SK-N-MC (cell line): ENCODE measurements around the gene TANC1.

Experiments used
- DNase-seq: peaks from one replicate; pipeline ENCODE4 v3.0.0-alpha.2; 2011; ENCODE audit warnings: low read depth, low spot score
- H3K27ac ChIP-seq: fragments of 200-600 bp; sonication (generic); 2 replicates; pipeline ENCODE4 v1.5.1; 2016; ENCODE audit warnings: mixed run types
- H3K36me3 ChIP-seq: fragments of 200-600 bp; sonication (generic); 2 replicates; pipeline ENCODE4 v1.6.1; 2017; ENCODE audit warnings: antibody characterized with exemption, low read length, mixed read lengths; ENCODE audit not compliant: insufficient read depth
- H3K4me3 ChIP-seq: fragments of 200-600 bp; sonication (generic); 2 replicates; pipeline ENCODE4 v1.5.1; 2016
- H3K9ac ChIP-seq: fragments of 200-600 bp; sonication (generic); 2 replicates; pipeline ENCODE4 v1.8.0; 2017; ENCODE audit warnings: mixed run types, mixed read lengths; ENCODE audit not compliant: insufficient read length
- H3K9me3 ChIP-seq: fragments of 200-600 bp; sonication (generic); 2 replicates; pipeline ENCODE4 v1.6.1; 2017; ENCODE audit warnings: low read depth, mild to moderate bottlenecking, antibody characterized with exemption, low read length, moderate library complexity, mixed read lengths
- EZH2 ChIP-seq: fragments of 200-600 bp; sonication (generic); IDR thresholded peaks from one replicate; pipeline ENCODE4 v1.6.1; 2017; ENCODE audit warnings: antibody characterized with exemption
- FOXP2 ChIP-seq: optimal IDR thresholded peaks from 2 replicates; pipeline ENCODE3; 2011; ENCODE audit warnings: mild to moderate bottlenecking, moderate library complexity; ENCODE audit not compliant: insufficient read depth; ENCODE audit errors: extremely low read length, control extremely low read depth
- POLR2AphosphoS5 ChIP-seq: IDR thresholded peaks from 2 replicates; pipeline ENCODE4 v1.6.1; 2012; ENCODE audit warnings: mild to moderate bottlenecking, low read depth, low read length, borderline replicate concordance

TANC1 gene

GRCh38 chr2:159084384-159085370, 116.2 kb downstream of the TANC1 start:
- TF ChIP-seq POLR2AphosphoS5 (no peak), FOXP2 (no peak), EZH2 (no peak)
- no peak overlapping the region for H3K4me3 ChIP-seq
- no peak for DNase-seq
- H3K9ac ChIP-seq, result no peak overlapping the region
- H3K36me3 ChIP-seq, result no peaks in the 10 kb centered on the region
- H3K9me3 ChIP-seq, result no peaks in the 10 kb centered on the region
- H3K27ac ChIP-seq, result no peak overlapping the region

- Histone ChIP-seq H3K36me3 (no peaks in the 10 kb centered on the region), H3K27ac (no peak overlapping the region), H3K9ac (no peak overlapping the region), H3K9me3 (no peaks in the 10 kb centered on the region), H3K4me3 (no peak overlapping the region)
- TF ChIP-seq EZH2 (no peak), POLR2AphosphoS5 (no peak), FOXP2 (no peak)
- DNase-seq, result no peak
These were observed 117.9 kb downstream of the TANC1 start for GRCh38 chr2:159086342-159086741.

GRCh38 chr2:159086826-159087225, 118.4 kb downstream of the TANC1 start:
- DNase-seq, result no peak
- Histone ChIP-seq H3K36me3 (no peaks in the 10 kb centered on the region), H3K27ac (peak overlapping the region; percentile 21; the same call in 1 of the 2 replicates), H3K9me3 (no peaks in the 10 kb centered on the region), H3K4me3 (no peak overlapping the region), H3K9ac (no peak overlapping the region)
- no peak for TF ChIP-seq POLR2AphosphoS5
- TF ChIP-seq FOXP2, result no peak
- no peak for TF ChIP-seq EZH2

- TF ChIP-seq EZH2 (no peak), POLR2AphosphoS5 (no peak), FOXP2 (no peak)
- Histone ChIP-seq H3K36me3 (no peaks in the 10 kb centered on the region), H3K27ac (no peak overlapping the region), H3K9me3 (no peaks in the 10 kb centered on the region), H3K4me3 (no peak overlapping the region), H3K9ac (no peak overlapping the region)
- no peak for DNase-seq
These were observed 120.5 kb downstream of the TANC1 start for GRCh38 chr2:159088906-159089305.

- Histone ChIP-seq H3K9ac (no peak overlapping the region), H3K9me3 (no peaks in the 10 kb centered on the region), H3K27ac (no peak overlapping the region), H3K36me3 (no peaks in the 10 kb centered on the region), H3K4me3 (no peak overlapping the region)
- TF ChIP-seq EZH2 (no peak), FOXP2 (no peak), POLR2AphosphoS5 (no peak)
- DNase-seq, result no peak
These were observed 121.1 kb downstream of the TANC1 start for GRCh38 chr2:159089543-159089942.

GRCh38 chr2:159090514-159091201, 122.2 kb downstream of the TANC1 start:
- DNase-seq, result no peak
- no peak overlapping the region for H3K4me3 ChIP-seq
- no peak overlapping the region for H3K27ac ChIP-seq

GRCh38 chr2:159091381-159091780, 122.9 kb downstream of the TANC1 start:
- no peak for TF ChIP-seq EZH2
- Histone ChIP-seq H3K9ac (no peak overlapping the region), H3K9me3 (no peaks in the 10 kb centered on the region), H3K4me3 (peak overlapping the region; percentile 16; the same call in 1 of the 2 replicates), H3K27ac (peak overlapping the region; percentile 38), H3K36me3 (no peaks in the 10 kb centered on the region)
- DNase-seq, result no peak

More at GRCh38 chr2:159090514-159091201, 122.2 kb downstream of the TANC1 start:
- Histone ChIP-seq H3K36me3 (no peaks in the 10 kb centered on the region), H3K9ac (no peak overlapping the region), H3K9me3 (no peaks in the 10 kb centered on the region)
- TF ChIP-seq POLR2AphosphoS5 (no peak), EZH2 (no peak), FOXP2 (no peak)

- Histone ChIP-seq H3K27ac (0 out of 2 replicates have a peak overlapping the region, but pooled peaks have one; percentile 38), H3K36me3 (no peaks in the 10 kb centered on the region), H3K4me3 (no peak overlapping the region), H3K9me3 (no peaks in the 10 kb centered on the region), H3K9ac (no peak overlapping the region)
- DNase-seq, result no peak
- TF ChIP-seq POLR2AphosphoS5 (no peak), EZH2 (no peak), FOXP2 (no peak)
These were observed 123.5 kb downstream of the TANC1 start for GRCh38 chr2:159091976-159092375.
